ENCODE results near the gene TMEM132E. TPM values are rescaled to one million over a fixed set of nuclear protein-coding genes. Genes with fewer than 3 reads are reported as not detected.

Gene TMEM132E
- total RNA-seq, 2 donors from 2014 or later: 0.15 TPM; not detected in 1

GRCh38 chr17:34570506-34570905 is 8.9 kb upstream of the TMEM132E start:
- Histone ChIP-seq H3K4me1 (ENCODE audit: control insufficient read depth, insufficient read depth, low read length) (no peaks in the 10 kb centered on the region), H3K4me3 (ENCODE audit: low read length) (no peak overlapping the region), H3K9me3 (ENCODE audit: control insufficient read depth, low read length) (no peaks in the 10 kb centered on the region), H3K27ac (ENCODE audit: low read depth, low read length) (no peak overlapping the region), H3K36me3 (ENCODE audit: control insufficient read depth, insufficient read depth, low read length) (no peaks in the 10 kb centered on the region), H3K9ac (ENCODE audit: extremely low read depth, low read length, poor library complexity, severe bottlenecking) (no peak overlapping the region), H3K27me3 (ENCODE audit: control insufficient read depth, insufficient read depth, low read length, poor library complexity, severe bottlenecking) (peaks cover 93% of the 10 kb centered on the region)
- no peak for TF ChIP-seq CTCF (conservative IDR thresholded peaks at IDR 0.05)
- no peaks in the 10 kb centered on the region for H3K36me3 Mint-ChIP-seq (ENCODE audit: low read depth)
- H3K9me3 Mint-ChIP-seq: no peaks in the 10 kb centered on the region
- 89% methylated on average over 2 of the region's 2 CpGs; no CpG with 5 or more reads in 1 of the 2 experiments for WGBS, 2 experiments (ENCODE audit: insufficient coverage in 1 of 2, insufficient read length in 1 of 2)
- no peak overlapping the region for H3K4me3 Mint-ChIP-seq
- no peak overlapping the region for H3K27ac Mint-ChIP-seq
- no peaks in the 10 kb centered on the region for H3K4me1 Mint-ChIP-seq
- DNase-seq: no peak
- H3K27me3 Mint-ChIP-seq (ENCODE audit: insufficient read depth): peaks cover 68% of the 10 kb centered on the region

- no peaks in the 10 kb centered on the region for H3K36me3 Mint-ChIP-seq (ENCODE audit: low read depth)
- TF ChIP-seq CTCF (conservative IDR thresholded peaks at IDR 0.05): no peak
- no peak overlapping the region for H3K4me3 Mint-ChIP-seq
- Histone ChIP-seq H3K27ac (ENCODE audit: low read depth, low read length) (no peak overlapping the region), H3K4me3 (ENCODE audit: low read length) (no peak overlapping the region), H3K27me3 (ENCODE audit: control insufficient read depth, insufficient read depth, low read length, poor library complexity, severe bottlenecking) (peaks cover 93% of the 10 kb centered on the region), H3K9me3 (ENCODE audit: control insufficient read depth, low read length) (no peaks in the 10 kb centered on the region), H3K9ac (ENCODE audit: extremely low read depth, low read length, poor library complexity, severe bottlenecking) (no peak overlapping the region), H3K36me3 (ENCODE audit: control insufficient read depth, insufficient read depth, low read length) (no peaks in the 10 kb centered on the region), H3K4me1 (ENCODE audit: control insufficient read depth, insufficient read depth, low read length) (no peaks in the 10 kb centered on the region)
- no peak overlapping the region for H3K27ac Mint-ChIP-seq
- no peak for DNase-seq
- no peaks in the 10 kb centered on the region for H3K4me1 Mint-ChIP-seq
- WGBS, 2 experiments (ENCODE audit: insufficient coverage in 1 of 2, insufficient read length in 1 of 2): 81 to 91% methylated on average over 7 to 12 of the region's 12 CpGs
- no peaks in the 10 kb centered on the region for H3K9me3 Mint-ChIP-seq
- H3K27me3 Mint-ChIP-seq (ENCODE audit: insufficient read depth): peaks cover 78% of the 10 kb centered on the region
These were observed 7.8 kb upstream of the TMEM132E start for GRCh38 chr17:34571428-34572130.

DNA sequence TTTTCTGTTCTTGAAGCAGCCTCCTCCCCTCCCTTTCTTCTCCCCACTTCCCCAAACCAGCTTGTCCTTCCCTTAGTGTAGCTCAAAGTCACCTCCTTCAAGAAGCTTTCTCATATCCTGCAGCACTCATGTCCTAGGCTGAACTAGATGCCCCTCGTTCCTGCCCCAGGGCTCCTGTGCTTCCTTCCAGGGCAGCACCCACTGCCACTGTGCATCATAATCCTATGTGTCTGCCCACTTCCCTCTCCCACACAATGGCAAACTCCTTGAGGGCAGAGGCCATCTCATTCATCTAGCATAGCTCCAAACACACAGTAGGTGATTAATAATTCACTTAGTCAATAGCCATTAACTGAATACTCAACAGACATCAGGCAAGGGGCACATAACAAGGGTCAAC is 6.9 kb upstream of the TMEM132E start:
- Histone ChIP-seq H3K36me3 (ENCODE audit: control insufficient read depth, insufficient read depth, low read length) (no peaks in the 10 kb centered on the region), H3K27me3 (ENCODE audit: control insufficient read depth, insufficient read depth, low read length, poor library complexity, severe bottlenecking) (peaks cover 93% of the 10 kb centered on the region), H3K4me1 (ENCODE audit: control insufficient read depth, insufficient read depth, low read length) (no peaks in the 10 kb centered on the region), H3K4me3 (ENCODE audit: low read length) (no peak overlapping the region), H3K9ac (ENCODE audit: extremely low read depth, low read length, poor library complexity, severe bottlenecking) (no peak overlapping the region), H3K9me3 (ENCODE audit: control insufficient read depth, low read length) (no peaks in the 10 kb centered on the region), H3K27ac (ENCODE audit: low read depth, low read length) (no peak overlapping the region)
- Mint-ChIP-seq H3K27ac (no peak overlapping the region), H3K27me3 (ENCODE audit: insufficient read depth) (peaks cover 87% of the 10 kb centered on the region), H3K4me3 (no peak overlapping the region), H3K36me3 (ENCODE audit: low read depth) (no peaks in the 10 kb centered on the region), H3K4me1 (no peaks in the 10 kb centered on the region), H3K9me3 (no peaks in the 10 kb centered on the region)
- 91% methylated on average over 1 of the region's 1 CpG; no CpG with 5 or more reads in 1 of the 2 experiments for WGBS, 2 experiments (ENCODE audit: insufficient coverage in 1 of 2, insufficient read length in 1 of 2)
- no peak for TF ChIP-seq CTCF (conservative IDR thresholded peaks at IDR 0.05)
- DNase-seq: no peak
